Measurements from ENCODE around the gene FGF14. TPM values are rescaled to one million over a fixed set of nuclear protein-coding genes. Genes with fewer than 3 reads are reported as not detected.

Gene FGF14
- total and polyA plus RNA-seq, 9 donors = 0.06 to 4.8 (median 0.60) TPM; not detected in 2

DNA sequence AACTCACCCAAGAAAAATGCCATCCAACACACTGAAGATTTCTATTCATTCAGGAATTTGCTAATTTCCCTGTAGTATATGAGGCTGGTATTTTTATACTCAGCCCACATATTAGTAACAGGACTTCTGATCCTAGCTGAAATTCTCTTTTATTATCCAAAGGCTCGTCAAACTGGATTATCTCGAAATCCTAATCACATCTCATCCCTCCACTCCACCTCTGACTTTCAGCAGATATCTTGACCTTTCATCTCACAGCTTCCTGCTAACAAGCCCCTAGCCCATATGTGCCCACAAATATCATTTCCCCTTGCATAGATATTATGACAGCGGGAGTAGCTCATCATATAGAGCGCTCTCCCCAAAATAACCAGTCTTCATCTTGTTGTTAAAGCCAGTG, 279.7 kb downstream of the FGF14 start:
- Histone ChIP-seq H3K4me1 (ENCODE audit: insufficient read depth) (no peaks in the 10 kb centered on the region), H3K27me3 (no peaks in the 10 kb centered on the region), H3K9me3 (no peaks in the 10 kb centered on the region), H3K4me3 (no peak overlapping the region), H3K36me3 (no peaks in the 10 kb centered on the region), H3K27ac (no peak overlapping the region)
- no peak for DNase-seq
- intact Hi-C loops (cut with DNase I) = no loop called here
- TF ChIP-seq, protein P1, sequence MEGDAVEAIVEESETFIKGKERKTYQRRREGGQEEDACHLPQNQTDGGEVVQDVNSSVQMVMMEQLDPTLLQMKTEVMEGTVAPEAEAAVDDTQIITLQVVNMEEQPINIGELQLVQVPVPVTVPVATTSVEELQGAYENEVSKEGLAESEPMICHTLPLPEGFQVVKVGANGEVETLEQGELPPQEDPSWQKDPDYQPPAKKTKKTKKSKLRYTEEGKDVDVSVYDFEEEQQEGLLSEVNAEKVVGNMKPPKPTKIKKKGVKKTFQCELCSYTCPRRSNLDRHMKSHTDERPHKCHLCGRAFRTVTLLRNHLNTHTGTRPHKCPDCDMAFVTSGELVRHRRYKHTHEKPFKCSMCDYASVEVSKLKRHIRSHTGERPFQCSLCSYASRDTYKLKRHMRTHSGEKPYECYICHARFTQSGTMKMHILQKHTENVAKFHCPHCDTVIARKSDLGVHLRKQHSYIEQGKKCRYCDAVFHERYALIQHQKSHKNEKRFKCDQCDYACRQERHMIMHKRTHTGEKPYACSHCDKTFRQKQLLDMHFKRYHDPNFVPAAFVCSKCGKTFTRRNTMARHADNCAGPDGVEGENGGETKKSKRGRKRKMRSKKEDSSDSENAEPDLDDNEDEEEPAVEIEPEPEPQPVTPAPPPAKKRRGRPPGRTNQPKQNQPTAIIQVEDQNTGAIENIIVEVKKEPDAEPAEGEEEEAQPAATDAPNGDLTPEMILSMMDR (IDR thresholded peaks at IDR 0.05) = no peak
- TF ChIP-seq POLR2A (IDR thresholded peaks at IDR 0.05) (no peak), EP300 (IDR thresholded peaks at IDR 0.05) (no peak)
- WGBS, 3 donors = 75 to 88% (median 76%) methylated on average over 4 of the region's 4 CpGs

DNA sequence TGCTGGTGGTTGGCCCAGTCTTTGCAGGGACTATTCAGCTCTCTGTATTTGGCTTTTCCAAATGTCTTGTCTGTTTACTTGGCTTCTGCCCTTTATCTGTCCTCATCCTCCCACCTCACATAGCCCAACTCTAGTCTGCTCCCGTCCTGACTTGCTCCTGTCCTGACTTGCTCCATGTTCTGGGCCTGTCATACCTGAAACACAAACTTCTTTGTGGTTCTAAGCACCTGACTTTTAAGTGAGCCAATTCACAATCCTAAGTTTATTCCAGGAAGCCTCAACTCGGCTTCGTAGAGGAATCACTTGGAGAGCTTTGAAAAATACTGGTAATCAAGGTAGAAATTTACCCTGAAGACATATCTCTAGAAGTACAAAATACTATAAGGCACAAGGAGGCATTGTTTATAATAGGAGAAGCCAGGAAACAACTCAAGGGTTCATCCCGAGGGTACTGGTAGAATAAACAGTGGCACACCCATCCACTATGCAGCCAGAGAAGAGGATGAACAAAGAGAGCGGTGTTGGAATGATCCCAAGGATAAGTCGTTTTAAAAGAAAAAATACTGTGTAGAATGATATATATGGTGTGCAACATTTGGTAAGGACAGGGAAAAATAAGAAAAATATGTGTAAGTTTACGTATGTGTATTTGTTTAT, 284.5 kb downstream of the FGF14 start:
- intact Hi-C loops (cut with DNase I) = no loop called here
- Histone ChIP-seq H3K27me3 (no peaks in the 10 kb centered on the region), H3K27ac (no peak overlapping the region), H3K4me3 (no peak overlapping the region), H3K9me3 (no peaks in the 10 kb centered on the region), H3K36me3 (no peaks in the 10 kb centered on the region), H3K4me1 (ENCODE audit: insufficient read depth) (no peaks in the 10 kb centered on the region)
- no peak for DNase-seq
- WGBS, 3 donors = 46 to 58% (median 54%) methylated on average over 7 of the region's 7 CpGs
- no peak for TF ChIP-seq POLR2A (IDR thresholded peaks at IDR 0.05)
- TF ChIP-seq, protein P1 (IDR thresholded peaks at IDR 0.05) = no peak
- TF ChIP-seq EP300 (IDR thresholded peaks at IDR 0.05) = no peak

GRCh38 chr13:102103469-102103868, 298.4 kb downstream of the FGF14 start:
- 56 to 78% (median 58%) methylated on average over 3 of the region's 3 CpGs for WGBS, 3 donors
- H3K36me3 ChIP-seq = no peaks in the 10 kb centered on the region
- intact Hi-C loops (cut with DNase I) = no loop called here
- DNase-seq = no peak
- H3K4me3 ChIP-seq = no peak overlapping the region
- H3K27me3 ChIP-seq = no peaks in the 10 kb centered on the region
- no peak overlapping the region for H3K27ac ChIP-seq
- H3K4me1 ChIP-seq (ENCODE audit: insufficient read depth) = no peaks in the 10 kb centered on the region
- TF ChIP-seq, protein P1 (IDR thresholded peaks at IDR 0.05) = no peak
- TF ChIP-seq EP300 (IDR thresholded peaks at IDR 0.05) (no peak), POLR2A (IDR thresholded peaks at IDR 0.05) (no peak)
- no peaks in the 10 kb centered on the region for H3K9me3 ChIP-seq

- no peak for DNase-seq
- H3K36me3 ChIP-seq = no peaks in the 10 kb centered on the region
- H3K4me1 ChIP-seq (ENCODE audit: insufficient read depth) = no peaks in the 10 kb centered on the region
- no peak overlapping the region for H3K4me3 ChIP-seq
- no peaks in the 10 kb centered on the region for H3K27me3 ChIP-seq
- TF ChIP-seq EP300 (IDR thresholded peaks at IDR 0.05) (no peak), POLR2A (IDR thresholded peaks at IDR 0.05) (no peak)
- TF ChIP-seq, protein P1 (IDR thresholded peaks at IDR 0.05) = no peak
- no peak overlapping the region for H3K27ac ChIP-seq
- 68 to 85% (median 75%) methylated on average over 3 of the region's 3 CpGs for WGBS, 3 donors
- no peaks in the 10 kb centered on the region for H3K9me3 ChIP-seq
- intact Hi-C loops (cut with DNase I) = no loop called here
Measured at GRCh38 chr13:102100234-102100633, 301.6 kb downstream of the FGF14 start.
